GM19468 (cell line): Measurements from ENCODE around the gene DENND2D.

ENCODE experiments used
- ATAC-seq: cut with Tn5 transposase; IDR thresholded peaks from one replicate; pipeline ENCODE4 v1.9.1; 2021; ENCODE audit warnings: mild to moderate bottlenecking, moderate library complexity, moderate number of reproducible peaks; ENCODE audit not compliant: unreplicated experiment; ENCODE audit errors: extremely low read depth

The DENND2D gene, protein sequence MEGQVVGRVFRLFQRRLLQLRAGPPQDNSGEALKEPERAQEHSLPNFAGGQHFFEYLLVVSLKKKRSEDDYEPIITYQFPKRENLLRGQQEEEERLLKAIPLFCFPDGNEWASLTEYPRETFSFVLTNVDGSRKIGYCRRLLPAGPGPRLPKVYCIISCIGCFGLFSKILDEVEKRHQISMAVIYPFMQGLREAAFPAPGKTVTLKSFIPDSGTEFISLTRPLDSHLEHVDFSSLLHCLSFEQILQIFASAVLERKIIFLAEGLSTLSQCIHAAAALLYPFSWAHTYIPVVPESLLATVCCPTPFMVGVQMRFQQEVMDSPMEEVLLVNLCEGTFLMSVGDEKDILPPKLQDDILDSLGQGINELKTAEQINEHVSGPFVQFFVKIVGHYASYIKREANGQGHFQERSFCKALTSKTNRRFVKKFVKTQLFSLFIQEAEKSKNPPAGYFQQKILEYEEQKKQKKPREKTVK

DNA sequence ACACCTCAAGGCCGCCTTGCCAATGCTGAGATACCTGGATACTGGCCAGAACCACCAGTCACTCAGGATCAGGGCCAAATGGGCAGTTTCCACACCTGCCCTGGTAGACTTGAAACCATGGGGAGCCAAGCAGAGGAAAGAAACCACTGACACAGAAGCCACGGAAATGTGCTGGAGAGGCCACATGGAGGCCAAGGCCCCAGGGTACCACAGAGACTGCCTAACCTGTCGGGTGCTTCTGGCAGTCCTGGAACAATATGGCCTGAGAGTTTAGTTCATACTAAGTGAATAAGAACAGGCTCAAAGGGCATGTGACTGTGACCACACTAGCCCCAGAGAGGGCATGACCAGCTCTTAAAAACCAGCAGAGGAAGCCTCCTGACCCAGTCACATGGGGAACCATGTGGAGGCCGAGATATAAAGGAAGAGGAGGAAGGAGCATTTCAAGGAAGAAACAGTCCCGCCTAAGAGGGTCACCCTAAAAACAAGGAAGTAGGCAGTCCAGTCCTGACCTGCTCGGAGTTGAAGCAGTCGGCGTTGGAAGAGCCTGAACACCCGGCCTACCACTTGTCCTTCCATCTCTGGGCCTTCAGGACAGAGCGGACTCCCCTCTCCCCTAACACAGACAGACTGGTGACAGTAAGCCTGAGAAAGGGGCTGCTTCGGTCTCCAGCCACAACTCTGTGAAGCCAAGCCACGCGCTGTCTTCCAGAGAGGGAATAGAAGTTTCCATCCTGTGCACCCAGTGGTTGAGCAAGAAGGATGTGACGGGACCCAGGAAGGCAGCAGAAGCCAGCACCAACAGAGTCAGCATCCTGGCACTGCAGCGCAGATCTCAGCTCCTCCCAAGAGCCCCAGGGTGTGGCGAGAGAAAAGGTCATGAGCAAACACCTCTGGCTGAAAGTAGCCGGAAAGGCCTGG lies at the start of gene DENND2D:
DENND2D (minus strand) TSS at position 766 of the 921 bp plus-strand sequence; CDS start at position 579, 187 bp downstream.
- ATAC-seq, result no peak

DNA sequence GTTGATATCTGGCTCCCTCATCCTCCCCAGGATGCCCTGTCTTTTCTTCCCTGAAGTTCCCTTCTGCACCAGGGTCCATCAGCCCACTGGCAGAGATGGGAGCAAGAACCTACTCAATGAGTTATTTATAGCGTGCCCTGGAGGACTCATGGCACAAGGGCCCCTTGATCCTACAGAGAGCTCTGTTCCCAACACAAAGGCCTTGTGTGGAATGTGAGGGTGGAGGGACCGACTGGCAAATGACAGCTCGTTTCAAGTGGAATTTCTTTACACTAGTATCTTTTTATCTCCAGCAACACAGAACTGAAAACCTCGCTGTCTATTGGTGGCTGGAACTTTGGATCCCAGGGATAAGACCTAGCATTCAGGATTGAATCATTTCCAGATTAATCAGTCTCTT lies 49.5 kb upstream of the DENND2D start:
- no peak for ATAC-seq

DNA sequence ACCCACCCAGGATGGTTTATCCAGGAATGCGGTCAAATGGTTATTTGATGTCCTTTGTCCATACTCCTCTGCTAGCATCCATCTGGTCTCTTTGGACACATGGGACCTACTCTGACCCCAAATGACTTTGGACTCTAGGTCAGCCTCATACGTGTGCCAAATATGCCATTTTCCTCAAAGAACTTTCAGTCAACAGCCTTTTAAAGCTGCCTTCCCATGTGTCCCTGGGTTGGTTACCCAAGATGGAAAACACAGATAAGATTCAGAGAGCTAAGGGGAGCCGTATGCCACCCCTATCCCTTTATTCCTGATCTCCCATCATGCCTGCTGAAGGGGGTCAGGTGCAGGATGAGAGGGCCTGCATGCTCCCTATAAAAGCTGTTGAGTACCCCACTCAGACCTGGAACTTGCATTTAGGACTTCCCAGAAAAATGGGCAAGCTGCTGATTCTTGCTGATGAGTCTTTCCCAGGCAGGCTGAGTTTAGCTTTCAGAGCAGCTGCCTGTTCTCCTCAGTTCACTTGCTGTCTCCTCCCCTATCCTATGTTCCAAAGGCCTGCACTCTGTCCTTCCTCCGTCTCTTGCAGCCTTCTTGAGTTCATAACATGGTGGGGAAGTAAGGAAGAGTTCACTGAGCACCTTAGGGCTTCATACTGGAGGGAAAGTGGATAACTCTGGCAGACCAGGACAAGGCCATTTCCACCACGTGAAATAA lies 46.8 kb upstream of the DENND2D start:
- ATAC-seq, result no peak

DNA sequence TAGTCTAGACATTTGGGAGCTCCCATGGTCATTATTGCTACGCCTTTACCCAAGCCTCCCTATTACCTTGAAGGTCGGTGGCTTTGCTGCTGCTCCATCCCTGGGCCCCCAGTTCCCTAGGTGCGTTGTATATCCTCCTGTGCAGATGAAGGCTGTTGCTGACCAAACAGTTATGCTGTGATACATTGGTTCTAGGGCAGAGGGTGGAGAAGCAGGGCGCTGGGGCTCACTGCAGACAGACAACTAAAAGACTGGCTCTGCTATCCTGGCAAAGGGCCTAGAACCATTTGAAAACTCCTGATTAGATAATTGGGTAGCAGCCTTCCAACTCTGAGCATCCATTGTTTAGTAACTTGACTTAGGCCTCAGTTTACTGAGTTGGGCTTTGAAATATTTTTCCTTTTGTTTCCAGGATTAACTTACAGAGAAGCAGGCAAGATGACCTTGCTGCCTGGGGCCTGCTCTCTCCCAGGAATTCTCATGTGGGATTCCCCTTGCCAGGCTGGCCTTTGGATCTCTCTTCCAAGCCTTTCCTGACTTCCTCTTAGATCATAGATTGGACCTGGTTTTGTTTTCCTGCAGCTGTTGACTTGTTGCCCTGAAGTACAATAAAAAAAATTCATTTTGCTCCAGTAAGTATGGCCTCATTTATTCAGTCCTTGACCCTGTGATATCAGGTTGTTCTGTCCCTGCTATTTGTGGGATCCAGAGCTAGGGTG lies 42.5 kb upstream of the DENND2D start:
- no peak for ATAC-seq

DNA sequence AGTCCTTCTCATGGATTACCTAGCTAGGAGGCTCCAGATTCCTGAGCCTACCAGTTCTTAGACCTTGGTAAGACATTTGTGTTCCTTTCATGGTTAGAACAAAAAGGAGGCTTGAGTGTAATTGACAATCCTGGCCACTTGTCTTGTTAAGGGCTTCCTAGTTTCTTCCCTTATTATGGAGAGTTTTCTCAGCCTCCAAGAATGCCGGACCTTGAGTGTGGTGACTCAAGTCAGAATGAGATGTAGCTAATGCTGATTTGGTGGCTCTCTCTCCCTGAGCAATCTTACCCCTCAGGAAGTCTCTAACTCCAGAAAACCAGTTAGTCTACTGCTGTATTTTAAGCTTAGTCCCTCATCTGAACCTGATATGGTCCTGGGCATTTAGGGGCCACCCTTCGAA lies 41.4 kb upstream of the DENND2D start:
- ATAC-seq, result no peak

DNA sequence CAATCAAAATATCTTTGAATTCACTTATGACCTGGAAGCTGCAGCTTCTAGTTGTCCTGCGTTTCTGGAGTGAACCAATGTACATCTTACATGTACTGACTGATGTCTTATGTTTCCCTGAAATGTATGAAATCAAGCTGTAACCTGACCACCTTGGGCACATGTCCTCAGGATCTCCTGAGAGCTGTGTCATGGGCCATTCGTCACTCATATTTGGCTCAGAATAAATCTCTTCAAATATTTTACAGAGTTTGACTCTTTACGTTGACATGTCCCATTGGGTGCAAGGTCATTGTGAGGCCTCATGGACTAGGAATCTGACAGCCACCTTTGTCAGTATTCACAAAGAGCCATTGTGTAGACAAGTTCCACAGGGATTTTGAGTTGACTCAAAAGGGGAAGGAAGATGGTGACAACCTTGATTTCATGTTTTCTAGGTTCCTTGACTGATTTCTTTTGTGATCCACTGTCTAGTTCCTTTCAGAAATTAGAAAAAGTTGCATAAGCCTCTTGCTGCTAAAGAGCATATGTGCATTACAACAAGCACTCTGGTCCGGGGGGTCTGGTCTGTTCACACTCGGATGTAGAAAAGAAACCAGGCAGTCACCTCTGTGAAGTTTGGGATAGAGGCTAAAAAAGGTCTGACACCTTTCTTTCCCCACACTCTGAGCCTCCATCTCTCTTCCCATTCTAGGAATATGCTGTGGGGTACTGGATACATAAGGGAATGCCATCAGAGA lies 37.8 kb upstream of the DENND2D start:
- no peak for ATAC-seq

DNA sequence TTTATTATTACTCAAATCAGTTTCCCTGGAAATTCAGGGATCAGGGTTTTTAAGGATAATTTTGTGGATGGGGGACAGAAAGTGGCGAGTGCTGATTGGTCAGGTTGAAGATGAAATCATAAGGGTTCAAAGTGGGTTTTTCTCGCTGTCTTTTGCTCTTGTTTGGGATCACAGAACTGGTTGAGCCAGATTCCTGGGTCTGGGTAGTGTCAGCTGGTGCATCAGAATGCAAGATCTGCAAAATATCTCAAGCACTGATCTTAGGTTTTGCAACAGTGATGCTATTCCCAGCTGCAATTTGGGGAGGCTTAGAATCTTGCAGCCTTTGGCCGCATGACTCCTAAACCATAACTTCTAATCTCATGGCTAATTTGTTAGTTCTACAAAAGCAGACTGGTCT lies 36.4 kb upstream of the DENND2D start:
- no peak for ATAC-seq

DNA sequence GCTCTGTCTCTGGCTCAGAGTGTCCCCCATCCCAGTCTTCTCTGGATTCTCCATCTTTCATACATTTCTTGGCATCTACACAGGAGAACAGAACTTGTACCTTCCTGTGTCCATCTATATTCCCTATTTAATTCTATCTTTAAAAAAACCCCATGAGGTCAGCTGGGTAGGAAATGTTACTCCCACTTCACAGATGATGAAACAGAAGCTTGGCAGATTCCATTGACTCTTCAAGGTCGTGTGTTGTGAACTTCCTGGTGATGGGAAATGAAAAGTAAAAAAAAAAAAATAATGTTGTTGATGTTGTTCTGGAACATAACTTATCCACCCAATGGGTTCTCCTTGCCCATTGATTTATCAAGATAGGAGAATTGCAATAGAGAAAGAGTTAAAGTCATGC lies 35.9 kb upstream of the DENND2D start:
- no peak for ATAC-seq

DNA sequence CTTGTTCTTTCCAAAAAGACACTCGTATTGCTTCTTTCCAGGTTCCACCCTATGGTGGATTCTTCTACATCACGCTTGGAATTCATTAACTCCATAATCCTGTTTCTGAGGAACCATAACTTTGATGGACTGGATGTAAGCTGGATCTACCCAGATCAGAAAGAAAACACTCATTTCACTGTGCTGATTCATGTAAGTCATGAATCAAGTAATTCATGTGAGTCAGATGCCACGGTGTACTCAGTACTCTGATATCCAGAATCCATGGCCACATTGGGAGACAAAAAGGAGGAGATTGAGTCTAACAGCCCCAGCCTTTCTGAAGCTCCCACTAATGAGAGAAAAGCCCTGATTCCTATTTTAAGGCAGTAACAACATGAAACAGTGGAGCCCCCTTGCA lies 34.4 kb upstream of the DENND2D start:
- no peak for ATAC-seq

DNA sequence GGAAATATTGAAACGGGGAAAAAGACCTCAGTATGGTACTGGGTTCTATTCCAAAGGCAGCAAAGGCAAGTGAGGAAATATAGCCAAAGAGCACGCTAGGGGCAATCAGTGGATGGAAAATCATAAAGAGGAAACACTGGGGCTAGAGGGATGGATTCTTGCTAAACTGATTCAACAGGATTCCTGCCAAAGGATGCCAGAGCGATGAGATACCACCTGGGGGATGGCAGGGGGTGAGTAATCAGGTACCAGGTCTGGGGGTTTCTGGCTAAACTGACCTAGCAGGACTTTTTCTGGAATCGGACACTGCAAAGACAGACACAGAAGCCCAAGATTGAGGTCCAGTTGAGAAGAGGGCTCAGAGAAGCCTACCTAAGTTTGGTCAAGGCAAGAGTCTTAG lies 33.8 kb upstream of the DENND2D start:
- ATAC-seq, result no peak

DNA sequence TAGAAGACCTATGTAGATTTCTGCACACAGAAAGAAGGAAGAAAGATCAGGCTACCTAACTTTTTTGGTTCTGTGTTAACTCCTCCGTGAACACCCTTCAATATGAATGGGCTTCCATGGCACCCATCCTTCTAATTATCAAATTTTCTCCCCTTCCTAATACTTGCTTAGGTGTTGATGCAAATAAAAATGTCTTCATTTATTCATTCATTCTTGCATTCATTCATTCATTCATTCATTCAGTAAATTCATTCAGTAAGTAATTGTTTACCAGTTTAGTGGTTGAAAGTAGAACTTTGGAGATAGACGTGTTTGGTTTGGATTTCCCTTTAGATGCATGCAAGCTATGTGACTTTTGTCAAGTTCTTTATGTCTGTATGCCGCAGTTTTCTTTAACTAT lies 31.7 kb upstream of the DENND2D start:
- ATAC-seq, result no peak

DNA sequence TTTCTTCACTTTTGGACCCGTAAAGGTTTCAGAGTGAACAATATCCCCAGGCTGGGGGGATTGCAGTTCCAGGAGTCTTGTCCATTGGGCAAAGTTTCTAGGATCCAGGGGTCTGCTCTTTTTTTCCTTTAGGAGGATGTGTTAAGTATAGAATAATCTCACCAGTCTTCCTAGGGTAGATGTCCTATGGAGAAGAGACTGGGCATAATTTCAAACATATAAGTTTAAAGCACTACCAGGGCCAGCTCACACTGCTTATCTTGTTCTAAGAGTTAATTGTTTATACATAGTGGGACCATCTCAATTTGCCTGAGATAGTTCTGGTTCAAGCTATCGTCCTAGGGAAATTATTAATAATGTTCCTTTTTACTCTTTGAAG lies 28.3 kb upstream of the DENND2D start:
- ATAC-seq, result no peak

DNA sequence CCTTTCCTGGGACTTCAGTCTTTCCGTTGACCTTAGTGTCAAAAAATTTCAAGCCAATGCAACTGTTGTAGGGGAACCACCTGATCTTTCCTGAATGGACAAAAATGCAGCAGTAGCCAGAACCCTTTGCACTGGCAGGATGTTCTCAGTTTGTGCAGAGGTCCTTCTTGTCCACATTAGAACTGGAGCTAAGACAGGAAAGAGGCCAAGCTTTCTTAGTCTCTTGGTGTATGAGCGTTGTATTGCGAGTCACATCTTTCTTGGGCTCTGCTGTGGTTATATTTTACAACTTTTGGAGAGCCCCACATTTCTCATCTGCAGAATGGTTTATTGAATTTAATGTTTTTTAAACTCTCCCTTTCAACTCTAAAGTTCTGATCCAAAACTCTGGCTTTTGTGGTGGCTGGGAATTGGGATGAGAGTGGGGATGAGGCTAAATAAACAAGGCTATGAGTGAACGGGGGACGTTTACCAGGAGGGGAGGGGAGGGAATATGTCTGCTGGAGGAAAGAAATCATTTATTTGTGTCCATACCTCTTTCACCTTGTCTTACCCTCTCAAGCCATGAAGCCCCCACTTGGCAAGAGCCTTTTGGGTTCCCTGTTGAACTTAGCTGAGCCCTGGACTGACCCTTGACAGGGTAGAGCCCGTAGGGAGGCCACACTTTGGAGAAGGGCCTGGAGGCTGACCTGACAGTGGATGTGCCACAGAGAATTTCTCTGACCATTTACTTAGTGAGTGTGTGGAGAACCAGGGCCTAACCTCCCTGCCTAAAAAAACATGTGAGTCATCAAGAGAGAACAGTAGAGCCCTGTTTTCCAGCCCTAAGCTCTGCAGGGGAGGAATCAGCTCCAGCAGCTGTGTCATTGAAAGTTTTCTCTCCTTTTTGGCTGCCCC lies 27.7 kb upstream of the DENND2D start:
- no peak for ATAC-seq

DNA sequence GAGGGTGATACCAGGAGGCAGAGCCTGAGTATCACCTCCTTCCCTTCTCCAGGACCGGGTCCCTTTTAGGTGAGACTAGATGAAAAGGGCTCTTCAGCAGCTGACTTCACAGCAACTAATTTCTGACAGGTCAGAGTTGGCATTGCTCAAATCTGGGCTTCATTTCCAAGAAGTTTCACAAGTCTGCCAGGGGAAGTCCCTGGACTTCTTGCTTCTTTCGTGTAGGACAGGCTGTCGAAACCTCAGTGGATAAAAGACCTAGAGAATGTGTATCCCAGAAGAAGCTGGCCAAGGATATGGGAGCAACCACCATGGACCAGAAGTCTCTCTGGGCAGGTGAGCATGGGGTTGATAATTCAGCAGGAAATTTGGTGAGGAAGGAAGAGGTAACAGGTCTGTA lies 27.0 kb upstream of the DENND2D start, which contains the start of gene CHI3L2:
CHI3L2 (plus strand) TSS at position 280 of the 400 bp plus-strand sequence; CDS start at position 297, 17 bp downstream.
- ATAC-seq, result no peak

DNA sequence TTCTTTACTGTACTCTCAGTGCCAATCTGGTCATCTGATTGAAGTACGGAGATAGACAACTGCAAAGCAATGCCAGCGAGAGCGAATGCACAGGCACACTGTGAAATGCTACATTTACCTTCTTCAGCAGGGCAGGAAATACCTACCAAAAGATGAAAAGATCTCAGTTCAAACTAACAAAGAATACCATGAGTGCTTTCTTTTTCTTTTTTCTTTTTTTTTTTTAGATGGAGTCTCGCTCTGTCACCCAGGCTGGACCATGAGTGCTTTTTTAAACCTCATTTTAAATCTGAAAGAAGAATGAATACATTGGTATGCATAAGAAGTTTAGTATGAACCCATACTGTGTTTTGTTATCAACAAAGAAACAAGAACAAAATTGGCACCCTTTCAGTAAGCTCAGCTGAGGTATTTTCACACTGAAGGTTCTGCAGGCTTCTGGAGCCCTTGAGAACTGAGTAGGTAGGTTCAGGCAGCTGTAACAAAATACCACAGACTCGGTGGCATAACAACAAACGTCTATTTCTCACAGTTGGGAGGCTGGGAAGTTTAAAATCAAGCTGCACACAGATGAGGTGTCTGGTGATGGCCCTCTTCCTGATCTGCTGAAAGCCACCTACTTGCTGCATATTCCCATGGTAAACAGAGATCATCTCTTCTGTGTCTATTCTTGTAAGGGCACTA lies 25.4 kb upstream of the DENND2D start:
- ATAC-seq, result no peak

DNA sequence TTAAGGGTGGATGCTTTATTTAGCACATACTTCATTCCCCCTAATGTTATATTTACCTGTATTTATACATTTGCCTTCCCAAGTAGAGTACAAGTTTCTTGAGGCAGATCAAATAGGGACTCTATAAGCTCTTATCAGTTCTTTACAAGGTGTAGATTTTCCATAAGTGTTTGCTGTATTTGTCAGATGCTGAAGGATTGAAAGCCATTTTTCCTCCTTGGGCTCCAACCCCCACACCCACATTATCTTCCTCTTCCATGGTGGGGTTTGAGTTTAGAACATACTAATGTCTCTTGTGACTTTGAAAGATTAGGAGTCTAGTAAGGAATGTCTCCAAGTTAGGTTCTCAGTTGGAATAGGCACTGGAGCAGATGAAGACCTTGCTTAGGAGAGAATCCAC lies 24.6 kb upstream of the DENND2D start:
- no peak for ATAC-seq

DNA sequence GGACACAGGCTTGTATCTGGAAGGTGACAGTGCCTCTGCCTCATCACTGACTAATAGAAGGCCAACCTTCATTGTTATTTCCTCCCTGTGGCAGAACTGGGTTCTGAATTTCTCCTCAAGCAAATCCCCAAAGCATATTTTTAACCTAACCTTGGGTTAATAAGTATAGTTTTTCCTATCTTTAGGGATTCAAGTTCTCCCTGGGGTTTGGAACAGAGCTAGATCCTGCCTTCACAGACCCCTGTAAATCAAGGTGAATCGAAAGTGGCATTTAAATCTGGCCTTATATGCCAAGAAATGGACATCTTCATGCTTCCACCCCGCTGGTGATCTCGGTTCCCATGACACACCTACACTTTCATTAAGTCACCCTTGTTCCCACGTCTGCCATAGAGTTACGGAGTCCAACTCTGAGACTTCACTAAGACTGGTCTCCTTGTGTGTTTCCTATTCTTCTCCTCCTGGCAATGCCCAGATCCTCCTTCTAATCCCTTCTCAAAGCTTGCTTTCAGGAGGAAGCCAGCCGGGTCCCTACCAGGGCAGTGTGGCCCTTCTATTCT lies 22.8 kb upstream of the DENND2D start:
- no peak for ATAC-seq
